Brain (organoid and tissue), 1 donor: Measurements from ENCODE around the gene MAGEC1. TPM values are rescaled to one million over a fixed set of nuclear protein-coding genes. Genes with fewer than 3 reads are reported as not detected.

Source experiments
- polyA plus RNA-seq: library from polyadenylated mRNA; stranded (reverse); fragments of 350-450 nt; fragmentation: Illumina TruSeq; extraction: RNeasy Lipid Tissue Mini Kit (QIAGEN cat#74804); gene quantifications from one replicate; pipeline ENCODE4 v1.2.3, GENCODE V29; 2015; ENCODE audit warnings: low read depth, low replicate concordance; ENCODE audit not compliant: insufficient read depth

Gene MAGEC1
- polyA plus RNA-seq, 1 donor from 2014 or later: 0.10 TPM

Other genes with a start within 250 kb of the MAGEC1 start
- gene SPANXD, start 205.2 kb upstream of the MAGEC1 start, polyA plus RNA-seq: not detected
- not detected for gene MAGEC3, start 65.6 kb upstream of the MAGEC1 start, polyA plus RNA-seq